Hematopoietic multipotent progenitor cell treated with erythropoietin and hydrocortisone succinate and interleukin-3 and kit ligand, for 6 days (in vitro differentiated cells): Measurements from ENCODE around the gene GLS2.
"Not testable (repeated sequence)": the region's sequence is repeated elsewhere in the genome, so short reads cannot be mapped to it uniquely, and the experiment has no call there.

Experiments
- DNase-seq: peaks from one replicate; pipeline ENCODE4 v3.0.0-alpha.2; 2015

The GLS2 gene

GRCh38 chr12:56488041-56488955 lies at the start of gene GLS2:
GLS2 (minus strand) TSS chr12:56488161; CDS start chr12:56488118, 43 bp downstream.
- DNase-seq = peak; percentile 72

DNA sequence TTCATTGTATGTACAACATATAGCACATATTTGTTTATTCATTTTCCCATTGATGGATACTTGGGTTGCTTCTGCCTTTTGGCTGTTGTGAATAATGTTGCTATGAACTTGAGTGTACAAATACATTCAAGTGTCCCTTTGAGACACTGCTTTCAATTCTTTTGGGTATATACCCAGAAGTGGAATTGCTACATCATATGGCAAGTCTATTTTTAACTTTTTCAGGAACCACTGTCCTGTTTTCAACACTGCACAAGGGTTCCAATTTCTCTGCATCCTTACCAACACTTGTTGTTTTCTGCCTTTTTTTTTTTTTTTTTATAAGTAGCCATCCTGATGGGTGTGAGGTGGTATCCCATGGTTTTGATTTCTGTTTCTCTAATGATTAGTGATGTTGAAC lies 49.6 kb upstream of the GLS2 start:
- DNase-seq = no peak

- DNase-seq = no peak
These were observed 42.6 kb upstream of the GLS2 start for GRCh38 chr12:56530390-56531055.

- no peak for DNase-seq
These were observed 41.7 kb upstream of the GLS2 start for GRCh38 chr12:56529656-56530055.

DNA sequence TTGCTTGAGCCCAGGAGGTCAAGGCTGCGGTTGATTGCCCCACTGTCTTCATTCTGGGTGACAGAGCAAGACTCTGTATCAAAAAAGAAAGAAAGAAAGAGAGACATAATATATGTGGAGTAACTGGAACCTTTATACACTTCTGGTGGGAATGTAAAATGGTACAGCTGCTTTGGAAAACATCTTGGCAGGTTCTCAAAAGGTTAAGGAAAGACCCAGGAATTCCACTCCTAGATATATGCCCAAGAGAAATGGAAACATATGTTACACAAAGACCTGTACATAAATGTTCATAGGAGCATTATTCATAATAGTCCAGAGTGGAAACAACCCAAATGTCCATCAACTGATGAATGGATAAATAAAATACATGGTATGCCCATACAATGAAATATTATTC lies 40.9 kb upstream of the GLS2 start:
- no peak for DNase-seq

DNA sequence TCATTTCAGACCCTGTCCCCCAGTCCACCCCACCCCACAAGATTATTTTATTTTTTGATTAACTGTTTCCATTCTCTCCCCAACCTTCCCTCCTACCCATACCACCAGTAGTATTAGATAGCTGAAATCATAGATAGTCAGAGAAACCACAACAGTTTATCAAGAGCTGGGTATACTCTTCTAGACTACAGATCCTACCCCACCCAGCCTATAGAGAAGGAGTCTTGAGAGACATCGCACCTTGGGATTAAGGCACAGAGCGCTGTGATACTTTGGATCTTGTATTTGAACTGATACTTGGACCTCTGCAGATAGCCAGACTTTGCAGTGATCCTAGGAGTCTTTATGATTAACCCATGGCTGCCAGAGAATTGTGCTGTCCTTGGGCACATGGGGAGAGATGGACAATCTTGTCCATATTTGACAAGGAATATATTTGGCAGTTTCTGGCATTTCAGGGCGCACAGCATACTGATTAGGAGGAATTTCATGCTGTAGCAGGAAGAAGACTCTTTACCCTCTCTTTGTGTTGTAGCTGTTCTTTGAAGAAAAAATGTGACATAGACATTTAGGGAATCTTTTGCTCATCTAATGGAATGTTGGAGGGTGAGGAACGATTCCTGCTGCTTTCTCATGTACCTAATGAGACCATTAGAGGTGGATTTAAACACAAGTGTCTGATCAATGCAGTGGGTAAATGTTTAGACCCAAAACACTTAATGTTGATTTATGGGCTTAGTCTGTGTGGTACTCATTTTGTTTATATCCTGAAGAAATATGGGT lies 34.6 kb upstream of the GLS2 start:
- DNase-seq = peak; percentile 86

- peak; percentile 72 for DNase-seq
These were observed 33.8 kb upstream of the GLS2 start, which contains the start of gene RBMS2 for GRCh38 chr12:56521590-56522371. RBMS2 (plus strand) TSS chr12:56521820; CDS start chr12:56522024, 204 bp downstream.

- DNase-seq = no peak
These were observed 33.2 kb upstream of the GLS2 start for GRCh38 chr12:56521209-56521589.

DNA sequence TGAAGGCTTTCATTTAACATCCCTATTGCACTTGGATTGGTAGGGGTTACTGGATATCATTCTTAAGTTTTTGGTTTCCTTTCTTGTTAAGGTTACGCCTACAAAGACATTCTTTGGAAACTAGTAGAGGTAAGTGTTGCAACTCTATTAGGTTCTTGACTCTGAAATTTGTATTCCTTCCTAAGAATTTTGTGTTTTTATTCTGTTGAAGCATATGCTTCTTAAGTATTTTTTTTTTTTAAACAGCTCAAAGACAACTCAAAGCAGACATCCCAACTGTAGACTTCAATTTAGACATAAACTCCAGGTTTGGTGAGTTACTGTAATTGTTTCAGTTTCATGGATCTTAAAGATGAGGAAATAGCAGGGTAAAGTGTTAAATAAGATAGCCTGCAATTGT lies 32.5 kb upstream of the GLS2 start:
- DNase-seq = no peak

- no peak for DNase-seq
These were observed 32.1 kb upstream of the GLS2 start for GRCh38 chr12:56520048-56520447.

DNA sequence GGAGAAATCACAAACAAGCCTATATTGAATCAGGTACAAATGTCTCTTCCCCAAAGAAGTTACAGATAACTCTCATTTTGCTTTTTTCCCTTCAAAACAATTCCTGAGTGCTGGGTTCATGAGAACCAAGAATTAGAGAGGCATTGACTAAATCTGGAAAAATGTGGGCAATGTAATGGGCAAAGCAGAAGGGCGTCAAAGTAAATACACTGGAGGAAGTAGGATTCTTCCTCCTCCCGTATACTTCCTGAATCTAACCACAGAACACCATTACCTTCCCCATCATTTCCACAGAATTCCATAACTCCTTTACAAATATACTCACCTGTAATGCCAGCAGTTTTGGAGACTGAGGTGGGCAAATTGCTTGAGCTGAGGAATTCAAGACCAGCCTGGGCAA lies 30.6 kb upstream of the GLS2 start:
- no peak for DNase-seq

- no peak for DNase-seq
These were observed 29.9 kb upstream of the GLS2 start for GRCh38 chr12:56517854-56518253.

GRCh38 chr12:56514014-56514318 lies 26.0 kb upstream of the GLS2 start:
- not testable (repeated sequence) for DNase-seq

DNA sequence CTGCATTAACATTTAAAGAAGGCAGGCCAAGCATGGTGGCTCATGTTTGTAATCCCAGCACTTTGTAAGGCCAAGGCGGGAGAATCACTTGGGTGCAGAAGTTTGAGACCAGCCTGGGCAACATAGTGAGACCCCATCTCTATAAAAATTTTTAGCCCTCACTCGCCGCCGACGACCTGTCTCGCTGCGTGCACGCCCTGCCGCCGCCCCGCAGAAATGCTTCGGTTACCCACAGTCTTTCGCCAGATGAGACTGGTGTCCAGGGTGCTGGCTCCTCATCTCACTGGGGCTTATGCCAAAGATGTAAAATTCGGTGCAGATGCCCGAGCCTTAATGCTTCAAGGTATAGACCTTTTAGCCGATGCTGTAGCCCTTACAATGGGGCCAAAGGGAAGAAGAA lies 22.8 kb upstream of the GLS2 start:
- no peak for DNase-seq

GRCh38 chr12:56499879-56500278 lies 11.9 kb upstream of the GLS2 start:
- DNase-seq = not testable (repeated sequence)

DNA sequence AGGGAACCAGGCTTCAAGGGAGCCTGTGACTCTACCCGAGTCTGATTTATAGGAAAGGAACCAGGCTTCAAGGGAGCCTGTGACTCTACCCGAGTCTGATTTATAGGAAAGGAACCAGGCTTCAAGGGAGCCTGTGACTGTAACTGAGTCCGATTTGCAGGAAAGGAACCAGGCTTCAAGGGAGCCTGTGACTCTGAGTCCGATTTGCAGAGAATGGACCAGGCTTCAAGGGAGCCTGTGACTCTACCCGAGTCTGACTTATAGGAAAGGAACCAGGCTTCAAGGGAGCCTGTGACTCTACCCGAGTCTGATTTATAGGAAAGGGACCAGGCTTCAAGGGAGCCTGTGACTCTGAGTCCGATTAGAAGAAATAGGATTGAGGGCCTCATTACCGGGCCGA lies 11.5 kb upstream of the GLS2 start:
- DNase-seq = not testable (repeated sequence)

- DNase-seq = not testable (repeated sequence)
These were observed 10.4 kb upstream of the GLS2 start for GRCh38 chr12:56498126-56498902.

GRCh38 chr12:56496704-56497103 lies 8.7 kb upstream of the GLS2 start:
- peak; percentile 51 for DNase-seq

DNA sequence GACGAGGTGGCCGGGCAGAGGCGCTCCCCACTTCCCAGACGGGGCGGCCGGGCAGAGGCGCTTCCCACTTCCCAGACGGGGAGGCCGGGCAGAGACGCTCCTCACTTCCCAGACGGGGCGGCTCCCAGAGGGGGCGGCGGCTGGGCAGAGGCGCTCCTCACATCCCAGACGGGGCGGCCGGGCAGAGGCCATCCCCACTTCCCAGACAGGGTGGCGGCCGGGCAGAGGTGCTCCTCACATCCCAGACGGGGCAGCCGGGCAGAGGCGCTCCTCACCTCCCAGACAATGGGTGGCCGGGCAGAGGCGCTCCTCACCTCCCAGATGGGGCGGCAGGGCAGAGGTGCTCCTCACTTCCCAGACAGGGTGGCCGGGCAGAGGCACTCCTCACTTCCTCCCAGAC lies 6.5 kb upstream of the GLS2 start:
- not testable (repeated sequence) for DNase-seq

- not testable (repeated sequence) for DNase-seq
These were observed 6.1 kb upstream of the GLS2 start for GRCh38 chr12:56494106-56494415.

- not testable (repeated sequence) for DNase-seq
These were observed 5.6 kb upstream of the GLS2 start for GRCh38 chr12:56493409-56494105.
